HCT116 (cell line): ENCODE data around the gene RAP2C.

ENCODE experiments used
- CEBPB ChIP-seq: IDR thresholded peaks from 2 replicates; pipeline ENCODE4 v1.6.1; 2012; ENCODE audit warnings: low read depth
- EZH2 ChIP-seq: fragments of 200-600 bp; sonication (generic); IDR thresholded peaks from 2 replicates; pipeline ENCODE4 v1.6.1; 2017; ENCODE audit warnings: antibody characterized with exemption, mixed run types
- EZH2phosphoT487 ChIP-seq: fragments of 200-600 bp; IDR thresholded peaks from 2 replicates; pipeline ENCODE4 v1.6.1; 2018; ENCODE audit warnings: antibody characterized with exemption, borderline replicate concordance
- MAX ChIP-seq: IDR thresholded peaks from 2 replicates; pipeline ENCODE4 v1.6.1; 2012
- POLR2A ChIP-seq: IDR thresholded peaks from 2 replicates; pipeline ENCODE4 v1.7.0; 2011; ENCODE audit warnings: borderline replicate concordance; ENCODE audit not compliant: insufficient read depth, insufficient read length; ENCODE audit errors: extremely low read depth
- POLR2AphosphoS5 ChIP-seq: IDR thresholded peaks from 2 replicates; pipeline ENCODE4 v1.6.1; 2011; ENCODE audit warnings: mild to moderate bottlenecking, low read depth, low read length, moderate library complexity
- YY1 ChIP-seq: IDR thresholded peaks from 2 replicates; pipeline ENCODE4 v1.6.1; 2011; ENCODE audit warnings: low read length, low read depth, moderate library complexity, mild to moderate bottlenecking; ENCODE audit not compliant: insufficient replicate concordance; ENCODE audit errors: extremely low read depth
- TF ChIP-seq, protein P1 (sequence below): IDR thresholded peaks from 2 replicates; pipeline ENCODE4 v1.6.1; 2012; ENCODE audit warnings: low read depth
- TF ChIP-seq, protein P2 (sequence below), 3 experiments: fragments of 200-600 bp in 1 of 3; sonication (generic) in 1 of 3; IDR thresholded peaks in 2 of 3; conservative IDR thresholded peaks in 1 of 3; 2 replicates each; pipeline ENCODE4 v1.5.1; 2012 to 2017; ENCODE audit warnings: low read depth in 2 of 3, low read length in 2 of 3, antibody characterized with exemption in 1 of 3, borderline replicate concordance in 1 of 3, control low read depth in 1 of 3, mild to moderate bottlenecking in 1 of 3, mixed read lengths in 1 of 3, mixed run types in 1 of 3, moderate library complexity in 1 of 3; ENCODE audit not compliant: insufficient read depth in 1 of 3

- TF ChIP-seq, protein P1, sequence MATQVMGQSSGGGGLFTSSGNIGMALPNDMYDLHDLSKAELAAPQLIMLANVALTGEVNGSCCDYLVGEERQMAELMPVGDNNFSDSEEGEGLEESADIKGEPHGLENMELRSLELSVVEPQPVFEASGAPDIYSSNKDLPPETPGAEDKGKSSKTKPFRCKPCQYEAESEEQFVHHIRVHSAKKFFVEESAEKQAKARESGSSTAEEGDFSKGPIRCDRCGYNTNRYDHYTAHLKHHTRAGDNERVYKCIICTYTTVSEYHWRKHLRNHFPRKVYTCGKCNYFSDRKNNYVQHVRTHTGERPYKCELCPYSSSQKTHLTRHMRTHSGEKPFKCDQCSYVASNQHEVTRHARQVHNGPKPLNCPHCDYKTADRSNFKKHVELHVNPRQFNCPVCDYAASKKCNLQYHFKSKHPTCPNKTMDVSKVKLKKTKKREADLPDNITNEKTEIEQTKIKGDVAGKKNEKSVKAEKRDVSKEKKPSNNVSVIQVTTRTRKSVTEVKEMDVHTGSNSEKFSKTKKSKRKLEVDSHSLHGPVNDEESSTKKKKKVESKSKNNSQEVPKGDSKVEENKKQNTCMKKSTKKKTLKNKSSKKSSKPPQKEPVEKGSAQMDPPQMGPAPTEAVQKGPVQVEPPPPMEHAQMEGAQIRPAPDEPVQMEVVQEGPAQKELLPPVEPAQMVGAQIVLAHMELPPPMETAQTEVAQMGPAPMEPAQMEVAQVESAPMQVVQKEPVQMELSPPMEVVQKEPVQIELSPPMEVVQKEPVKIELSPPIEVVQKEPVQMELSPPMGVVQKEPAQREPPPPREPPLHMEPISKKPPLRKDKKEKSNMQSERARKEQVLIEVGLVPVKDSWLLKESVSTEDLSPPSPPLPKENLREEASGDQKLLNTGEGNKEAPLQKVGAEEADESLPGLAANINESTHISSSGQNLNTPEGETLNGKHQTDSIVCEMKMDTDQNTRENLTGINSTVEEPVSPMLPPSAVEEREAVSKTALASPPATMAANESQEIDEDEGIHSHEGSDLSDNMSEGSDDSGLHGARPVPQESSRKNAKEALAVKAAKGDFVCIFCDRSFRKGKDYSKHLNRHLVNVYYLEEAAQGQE = no peak
- TF ChIP-seq POLR2AphosphoS5 (no peak), EZH2phosphoT487 (no peak), EZH2 (no peak), POLR2A (no peak), MAX (no peak), CEBPB (no peak), YY1 (no peak)
- TF ChIP-seq, protein P2, sequence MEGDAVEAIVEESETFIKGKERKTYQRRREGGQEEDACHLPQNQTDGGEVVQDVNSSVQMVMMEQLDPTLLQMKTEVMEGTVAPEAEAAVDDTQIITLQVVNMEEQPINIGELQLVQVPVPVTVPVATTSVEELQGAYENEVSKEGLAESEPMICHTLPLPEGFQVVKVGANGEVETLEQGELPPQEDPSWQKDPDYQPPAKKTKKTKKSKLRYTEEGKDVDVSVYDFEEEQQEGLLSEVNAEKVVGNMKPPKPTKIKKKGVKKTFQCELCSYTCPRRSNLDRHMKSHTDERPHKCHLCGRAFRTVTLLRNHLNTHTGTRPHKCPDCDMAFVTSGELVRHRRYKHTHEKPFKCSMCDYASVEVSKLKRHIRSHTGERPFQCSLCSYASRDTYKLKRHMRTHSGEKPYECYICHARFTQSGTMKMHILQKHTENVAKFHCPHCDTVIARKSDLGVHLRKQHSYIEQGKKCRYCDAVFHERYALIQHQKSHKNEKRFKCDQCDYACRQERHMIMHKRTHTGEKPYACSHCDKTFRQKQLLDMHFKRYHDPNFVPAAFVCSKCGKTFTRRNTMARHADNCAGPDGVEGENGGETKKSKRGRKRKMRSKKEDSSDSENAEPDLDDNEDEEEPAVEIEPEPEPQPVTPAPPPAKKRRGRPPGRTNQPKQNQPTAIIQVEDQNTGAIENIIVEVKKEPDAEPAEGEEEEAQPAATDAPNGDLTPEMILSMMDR (IDR thresholded peaks at IDR 0.05 in 2 of 3, conservative IDR thresholded peaks at IDR 0.05 in 1 of 3; ENCODE audit: borderline replicate concordance in 1 of 3, insufficient read depth in 1 of 3, low read depth in 2 of 3, low read length in 2 of 3) = no peak
These were observed 54.2 kb downstream of the RAP2C start for GRCh38 chrX:132165005-132165404.
